Transverse colon (tissue), 1 donor: ENCODE results near the gene CTR9.

Experiments used
- EP300 ChIP-seq: sonication (generic); formaldehyde crosslinking; IDR thresholded peaks from one replicate; pipeline ENCODE4 v1.6.1; 2017; ENCODE audit warnings: antibody characterized with exemption, low read depth
- POLR2A ChIP-seq: fragments of 450-650 bp; IDR thresholded peaks from one replicate; pipeline ENCODE4 v1.6.1; 2016; ENCODE audit warnings: antibody characterized with exemption, mild to moderate bottlenecking, moderate library complexity

DNA sequence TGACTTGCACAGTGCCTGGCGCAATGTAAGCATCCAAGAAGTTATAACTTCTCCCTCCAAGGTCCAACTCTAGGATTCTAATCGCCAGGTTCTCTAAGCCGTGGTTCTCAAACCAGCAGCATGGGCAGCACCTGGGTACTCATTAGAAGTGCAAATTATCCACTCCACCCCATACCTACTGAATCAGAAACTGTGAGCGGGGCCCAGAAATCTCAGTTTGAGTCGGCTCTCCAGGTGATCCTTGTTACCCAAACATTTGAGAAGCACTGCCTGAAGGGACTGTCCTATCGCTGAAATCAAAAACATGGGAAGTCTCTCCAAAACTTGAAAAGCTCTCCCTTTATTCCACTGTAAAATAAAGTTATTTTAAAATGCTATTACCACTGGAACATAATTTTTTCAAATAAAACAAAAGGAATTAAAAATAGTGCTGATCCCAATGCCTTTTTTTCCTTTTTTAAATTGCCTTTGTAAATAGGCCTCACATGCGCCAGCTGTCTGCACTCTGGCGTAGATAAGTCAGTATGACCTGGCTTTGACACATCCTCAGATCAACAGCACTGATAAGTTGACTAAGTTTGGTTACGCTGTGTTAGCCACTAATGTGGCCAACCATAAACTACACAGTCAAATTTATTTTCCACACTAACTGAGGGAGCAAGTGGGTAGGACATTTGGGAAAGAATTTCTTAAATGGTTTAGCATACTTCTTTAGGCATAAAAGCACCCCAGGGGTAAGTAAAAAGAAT lies 8.4 kb upstream of the CTR9 start:
- TF ChIP-seq POLR2A (no peak), EP300 (no peak)
